GM23338 (cell line): ENCODE data around the gene HDHD3. TPM values are rescaled to one million over a fixed set of nuclear protein-coding genes. Genes with fewer than 3 reads are reported as not detected.

Source experiments
- ATAC-seq: fragments of 200-7000 bp; cut with Tn5 transposase; 3 replicates; pipeline ENCODE4 v1.9.1; 2020
- DNase-seq: peaks from one replicate; pipeline ENCODE4 v3.0.0-alpha.2; 2015; ENCODE audit warnings: low spot score
- H2AFZ ChIP-seq: fragments of 200-600 bp; sonication (generic); 2 replicates; pipeline ENCODE4 v1.8.0; 2016; ENCODE audit warnings: antibody characterized with exemption, mild to moderate bottlenecking, moderate library complexity
- H3F3A ChIP-seq: fragments of 200-600 bp; sonication (generic); replicated peaks from 2 replicates; pipeline ENCODE4 v1.8.0; 2017; ENCODE audit warnings: antibody characterized with exemption, mixed run types, low read depth
- H3K27ac ChIP-seq: fragments of 200-600 bp; sonication (generic); 2 replicates; pipeline ENCODE4 v1.6.1; 2016; ENCODE audit warnings: low read depth
- H3K27me3 ChIP-seq: fragments of 200-600 bp; sonication (generic); 2 replicates; pipeline ENCODE4 v1.8.0; 2016; ENCODE audit warnings: mild to moderate bottlenecking, mixed run types, moderate library complexity; ENCODE audit not compliant: insufficient read depth
- H3K36me3 ChIP-seq: fragments of 200-600 bp; sonication (generic); 2 replicates; pipeline ENCODE4 v1.8.0; 2016; ENCODE audit warnings: mild to moderate bottlenecking; ENCODE audit not compliant: insufficient read depth
- H3K4me1 ChIP-seq: fragments of 200-600 bp; sonication (generic); 2 replicates; pipeline ENCODE4 v1.8.0; 2016; ENCODE audit warnings: mild to moderate bottlenecking, moderate library complexity; ENCODE audit not compliant: insufficient read depth
- H3K4me2 ChIP-seq: fragments of 200-600 bp; sonication (generic); 2 replicates; pipeline ENCODE4 v1.7.1; 2017; ENCODE audit warnings: mixed run types
- H3K4me3 ChIP-seq: fragments of 200-600 bp; sonication (generic); 2 replicates; pipeline ENCODE4 v1.6.1; 2016; ENCODE audit warnings: mixed run types
- H3K79me2 ChIP-seq: fragments of 200-600 bp; sonication (generic); replicated peaks from 2 replicates; pipeline ENCODE4 v1.8.0; 2017; ENCODE audit warnings: mild to moderate bottlenecking; ENCODE audit not compliant: insufficient read depth
- H3K9me2 ChIP-seq: fragments of 200-600 bp; sonication (generic); 2 replicates; pipeline ENCODE4 v1.8.0; 2017; ENCODE audit not compliant: insufficient read depth
- H4K20me1 ChIP-seq: fragments of 200-600 bp; sonication (generic); replicated peaks from 2 replicates; pipeline ENCODE4 v1.8.0; 2017; ENCODE audit warnings: mild to moderate bottlenecking; ENCODE audit not compliant: insufficient read depth
- H3K27ac Mint-ChIP-seq: 2 replicates; pipeline ENCODE4 v1.8.0; 2020; ENCODE audit warnings: inconsistent platforms, mild to moderate bottlenecking, moderate library complexity, mixed read lengths
- H3K27me3 Mint-ChIP-seq: 3 replicates; pipeline ENCODE4 v1.8.0; 2022; ENCODE audit warnings: low read depth, mild to moderate bottlenecking, moderate library complexity, mixed read lengths, inconsistent platforms; ENCODE audit not compliant: insufficient read depth, poor library complexity
- H3K36me3 Mint-ChIP-seq: 3 replicates; pipeline ENCODE4 v1.8.0; 2021; ENCODE audit warnings: low read depth, mild to moderate bottlenecking, inconsistent platforms, moderate library complexity, mixed read lengths
- H3K4me1 Mint-ChIP-seq: 3 replicates; pipeline ENCODE4 v1.8.0; 2020; ENCODE audit warnings: mild to moderate bottlenecking, inconsistent platforms, mixed read lengths
- H3K4me3 Mint-ChIP-seq: 3 replicates; pipeline ENCODE4 v1.8.0; 2021; ENCODE audit warnings: moderate library complexity, mild to moderate bottlenecking, inconsistent platforms, mixed read lengths
- H3K9me3 Mint-ChIP-seq: 3 replicates; pipeline ENCODE4 v1.8.0; 2020; ENCODE audit warnings: moderate library complexity, mild to moderate bottlenecking, inconsistent platforms, mixed read lengths
- CREB1 ChIP-seq: fragments of 250-450 bp; sonication (Bioruptor Pico); IDR thresholded peaks from 2 replicates; pipeline ENCODE4 v1.5.0; 2020; ENCODE audit warnings: low read depth, mild to moderate bottlenecking, moderate library complexity
- EZH2 ChIP-seq: fragments of 200-600 bp; sonication (generic); IDR thresholded peaks from one replicate; pipeline ENCODE4 v1.8.0; 2017; ENCODE audit warnings: antibody characterized with exemption, mild to moderate bottlenecking, low read depth; ENCODE audit not compliant: unreplicated experiment
- EZH2phosphoT487 ChIP-seq: fragments of 200-600 bp; sonication (generic); IDR thresholded peaks from one replicate; pipeline ENCODE4 v1.8.1; 2018; ENCODE audit warnings: antibody characterized with exemption; ENCODE audit not compliant: unreplicated experiment
- JUNB ChIP-seq: IDR thresholded peaks from one replicate; pipeline ENCODE4 v1.6.1; 2016; ENCODE audit warnings: antibody characterized with exemption; ENCODE audit not compliant: unreplicated experiment
- NANOG ChIP-seq: IDR thresholded peaks from 2 replicates; pipeline ENCODE4 v1.6.1; 2016; ENCODE audit warnings: antibody characterized with exemption, borderline replicate concordance
- POLR2AphosphoS5 ChIP-seq: IDR thresholded peaks from 2 replicates; pipeline ENCODE4 v1.6.1; 2016; ENCODE audit warnings: antibody characterized with exemption, low read depth
- STAT1 ChIP-seq: IDR thresholded peaks from one replicate; pipeline ENCODE4 v1.6.1; 2016; ENCODE audit warnings: antibody characterized with exemption; ENCODE audit not compliant: unreplicated experiment
- ZNF114 ChIP-seq: fragments of 250-450 bp; sonication (Bioruptor Pico); IDR thresholded peaks from 2 replicates; pipeline ENCODE4 v1.5.0; 2020; ENCODE audit warnings: mild to moderate bottlenecking, moderate library complexity
- ZNF331 ChIP-seq: fragments of 250-450 bp; sonication (Bioruptor Pico); IDR thresholded peaks from 2 replicates; pipeline ENCODE4 v1.5.0; 2020; ENCODE audit warnings: low read depth, mild to moderate bottlenecking, moderate library complexity
- polyA plus RNA-seq: library from polyadenylated mRNA; unstranded; fragments of >200 nt; fragmentation: Nextera tagmentation; extraction: Ambion mirVana; gene quantifications from 2 replicates; pipeline ENCODE4 v1.2.1, GENCODE V29; 2016
- total RNA-seq: library from RNA; depleted of rRNA; stranded (reverse); fragments of >200 nt; shearing (Covaris generic); gene quantifications from 2 replicates; pipeline ENCODE4 v1.2.3, GENCODE V29; 2014
- TF ChIP-seq, protein P1 (sequence below), 2 experiments: fragments of 200-600 bp in 1 of 2; sonication (generic) in 1 of 2; conservative IDR thresholded peaks; 2 replicates each; pipeline versions ENCODE4 v1.5.1 to v1.6.1; 2016 to 2017; ENCODE audit warnings: antibody characterized with exemption in 2 of 2, low read depth in 2 of 2, mild to moderate bottlenecking in 2 of 2, moderate library complexity in 1 of 2
- TF ChIP-seq, protein P2 (sequence below): fragments of 250-450 bp; sonication (Bioruptor Pico); IDR thresholded peaks from 2 replicates; pipeline ENCODE4 v1.5.0; 2020; ENCODE audit warnings: mild to moderate bottlenecking, moderate library complexity

The HDHD3 gene
- total and polyA plus RNA-seq, 2 experiments from 2014 or later = 9.5 to 17.7 TPM

DNA sequence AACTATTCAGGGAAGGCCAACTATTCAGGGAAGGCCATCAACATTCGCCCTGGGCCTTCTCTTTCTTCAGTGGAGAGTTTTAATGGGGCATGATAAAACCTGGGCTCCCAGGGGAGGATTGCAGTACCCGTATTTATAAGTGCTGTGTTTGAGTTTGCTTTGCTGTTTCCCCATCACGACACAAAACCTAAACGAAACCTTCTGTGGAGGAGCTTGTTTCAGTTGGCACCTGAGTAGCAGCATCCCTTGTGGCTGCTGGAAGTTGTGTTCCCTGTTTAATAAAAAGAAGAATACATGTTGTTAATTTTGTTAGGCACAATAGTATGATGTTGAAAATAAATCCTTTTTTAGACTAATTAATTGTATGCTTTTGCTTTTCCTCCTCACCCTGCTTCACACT, 45.0 kb downstream of the HDHD3 start (continued):
- TF ChIP-seq, protein P1, sequence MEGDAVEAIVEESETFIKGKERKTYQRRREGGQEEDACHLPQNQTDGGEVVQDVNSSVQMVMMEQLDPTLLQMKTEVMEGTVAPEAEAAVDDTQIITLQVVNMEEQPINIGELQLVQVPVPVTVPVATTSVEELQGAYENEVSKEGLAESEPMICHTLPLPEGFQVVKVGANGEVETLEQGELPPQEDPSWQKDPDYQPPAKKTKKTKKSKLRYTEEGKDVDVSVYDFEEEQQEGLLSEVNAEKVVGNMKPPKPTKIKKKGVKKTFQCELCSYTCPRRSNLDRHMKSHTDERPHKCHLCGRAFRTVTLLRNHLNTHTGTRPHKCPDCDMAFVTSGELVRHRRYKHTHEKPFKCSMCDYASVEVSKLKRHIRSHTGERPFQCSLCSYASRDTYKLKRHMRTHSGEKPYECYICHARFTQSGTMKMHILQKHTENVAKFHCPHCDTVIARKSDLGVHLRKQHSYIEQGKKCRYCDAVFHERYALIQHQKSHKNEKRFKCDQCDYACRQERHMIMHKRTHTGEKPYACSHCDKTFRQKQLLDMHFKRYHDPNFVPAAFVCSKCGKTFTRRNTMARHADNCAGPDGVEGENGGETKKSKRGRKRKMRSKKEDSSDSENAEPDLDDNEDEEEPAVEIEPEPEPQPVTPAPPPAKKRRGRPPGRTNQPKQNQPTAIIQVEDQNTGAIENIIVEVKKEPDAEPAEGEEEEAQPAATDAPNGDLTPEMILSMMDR (conservative IDR thresholded peaks at IDR 0.05; ENCODE audit: low read depth in 2 of 2) = no peak
- no peak for TF ChIP-seq NANOG
- no peak for TF ChIP-seq EZH2phosphoT487
- TF ChIP-seq POLR2AphosphoS5 = no peak
- no peak for TF ChIP-seq EZH2
- no peak for TF ChIP-seq STAT1

DNA sequence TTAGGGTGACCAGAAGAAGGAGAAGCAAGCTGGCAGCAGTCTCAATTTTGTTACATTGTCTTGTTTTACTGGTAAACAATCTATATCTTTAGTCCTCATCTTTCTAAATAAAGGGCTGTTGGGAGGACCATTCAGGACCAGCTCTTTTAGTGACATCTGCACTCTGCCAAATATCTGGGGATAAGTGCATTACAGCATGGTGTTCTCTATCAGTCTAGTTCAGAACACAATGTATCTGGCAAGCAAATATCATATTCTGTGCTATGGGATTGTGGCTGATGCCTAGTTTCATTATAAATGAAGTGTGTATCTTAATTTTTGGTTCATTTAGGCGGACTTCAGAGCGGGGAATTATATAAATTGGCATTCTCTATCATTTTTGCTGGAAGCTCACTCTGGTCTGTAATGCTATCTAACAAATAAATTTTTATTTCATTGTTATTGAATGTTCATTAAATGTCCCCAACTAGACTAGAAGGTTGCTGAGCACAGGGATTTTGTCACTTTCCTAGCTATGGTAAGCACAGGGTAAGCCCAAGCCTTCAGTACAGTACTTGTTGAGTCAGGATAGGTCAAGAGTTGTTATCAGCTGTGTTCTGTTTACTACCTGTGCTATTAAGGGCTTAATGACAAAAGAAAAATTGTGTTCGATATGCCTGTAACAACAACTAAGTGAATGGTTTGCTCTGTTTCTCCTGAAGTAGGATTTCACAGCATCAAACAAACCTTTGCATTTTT, 48.6 kb downstream of the HDHD3 start:
- no peak overlapping the region for H3K4me2 ChIP-seq
- TF ChIP-seq, protein P2, sequence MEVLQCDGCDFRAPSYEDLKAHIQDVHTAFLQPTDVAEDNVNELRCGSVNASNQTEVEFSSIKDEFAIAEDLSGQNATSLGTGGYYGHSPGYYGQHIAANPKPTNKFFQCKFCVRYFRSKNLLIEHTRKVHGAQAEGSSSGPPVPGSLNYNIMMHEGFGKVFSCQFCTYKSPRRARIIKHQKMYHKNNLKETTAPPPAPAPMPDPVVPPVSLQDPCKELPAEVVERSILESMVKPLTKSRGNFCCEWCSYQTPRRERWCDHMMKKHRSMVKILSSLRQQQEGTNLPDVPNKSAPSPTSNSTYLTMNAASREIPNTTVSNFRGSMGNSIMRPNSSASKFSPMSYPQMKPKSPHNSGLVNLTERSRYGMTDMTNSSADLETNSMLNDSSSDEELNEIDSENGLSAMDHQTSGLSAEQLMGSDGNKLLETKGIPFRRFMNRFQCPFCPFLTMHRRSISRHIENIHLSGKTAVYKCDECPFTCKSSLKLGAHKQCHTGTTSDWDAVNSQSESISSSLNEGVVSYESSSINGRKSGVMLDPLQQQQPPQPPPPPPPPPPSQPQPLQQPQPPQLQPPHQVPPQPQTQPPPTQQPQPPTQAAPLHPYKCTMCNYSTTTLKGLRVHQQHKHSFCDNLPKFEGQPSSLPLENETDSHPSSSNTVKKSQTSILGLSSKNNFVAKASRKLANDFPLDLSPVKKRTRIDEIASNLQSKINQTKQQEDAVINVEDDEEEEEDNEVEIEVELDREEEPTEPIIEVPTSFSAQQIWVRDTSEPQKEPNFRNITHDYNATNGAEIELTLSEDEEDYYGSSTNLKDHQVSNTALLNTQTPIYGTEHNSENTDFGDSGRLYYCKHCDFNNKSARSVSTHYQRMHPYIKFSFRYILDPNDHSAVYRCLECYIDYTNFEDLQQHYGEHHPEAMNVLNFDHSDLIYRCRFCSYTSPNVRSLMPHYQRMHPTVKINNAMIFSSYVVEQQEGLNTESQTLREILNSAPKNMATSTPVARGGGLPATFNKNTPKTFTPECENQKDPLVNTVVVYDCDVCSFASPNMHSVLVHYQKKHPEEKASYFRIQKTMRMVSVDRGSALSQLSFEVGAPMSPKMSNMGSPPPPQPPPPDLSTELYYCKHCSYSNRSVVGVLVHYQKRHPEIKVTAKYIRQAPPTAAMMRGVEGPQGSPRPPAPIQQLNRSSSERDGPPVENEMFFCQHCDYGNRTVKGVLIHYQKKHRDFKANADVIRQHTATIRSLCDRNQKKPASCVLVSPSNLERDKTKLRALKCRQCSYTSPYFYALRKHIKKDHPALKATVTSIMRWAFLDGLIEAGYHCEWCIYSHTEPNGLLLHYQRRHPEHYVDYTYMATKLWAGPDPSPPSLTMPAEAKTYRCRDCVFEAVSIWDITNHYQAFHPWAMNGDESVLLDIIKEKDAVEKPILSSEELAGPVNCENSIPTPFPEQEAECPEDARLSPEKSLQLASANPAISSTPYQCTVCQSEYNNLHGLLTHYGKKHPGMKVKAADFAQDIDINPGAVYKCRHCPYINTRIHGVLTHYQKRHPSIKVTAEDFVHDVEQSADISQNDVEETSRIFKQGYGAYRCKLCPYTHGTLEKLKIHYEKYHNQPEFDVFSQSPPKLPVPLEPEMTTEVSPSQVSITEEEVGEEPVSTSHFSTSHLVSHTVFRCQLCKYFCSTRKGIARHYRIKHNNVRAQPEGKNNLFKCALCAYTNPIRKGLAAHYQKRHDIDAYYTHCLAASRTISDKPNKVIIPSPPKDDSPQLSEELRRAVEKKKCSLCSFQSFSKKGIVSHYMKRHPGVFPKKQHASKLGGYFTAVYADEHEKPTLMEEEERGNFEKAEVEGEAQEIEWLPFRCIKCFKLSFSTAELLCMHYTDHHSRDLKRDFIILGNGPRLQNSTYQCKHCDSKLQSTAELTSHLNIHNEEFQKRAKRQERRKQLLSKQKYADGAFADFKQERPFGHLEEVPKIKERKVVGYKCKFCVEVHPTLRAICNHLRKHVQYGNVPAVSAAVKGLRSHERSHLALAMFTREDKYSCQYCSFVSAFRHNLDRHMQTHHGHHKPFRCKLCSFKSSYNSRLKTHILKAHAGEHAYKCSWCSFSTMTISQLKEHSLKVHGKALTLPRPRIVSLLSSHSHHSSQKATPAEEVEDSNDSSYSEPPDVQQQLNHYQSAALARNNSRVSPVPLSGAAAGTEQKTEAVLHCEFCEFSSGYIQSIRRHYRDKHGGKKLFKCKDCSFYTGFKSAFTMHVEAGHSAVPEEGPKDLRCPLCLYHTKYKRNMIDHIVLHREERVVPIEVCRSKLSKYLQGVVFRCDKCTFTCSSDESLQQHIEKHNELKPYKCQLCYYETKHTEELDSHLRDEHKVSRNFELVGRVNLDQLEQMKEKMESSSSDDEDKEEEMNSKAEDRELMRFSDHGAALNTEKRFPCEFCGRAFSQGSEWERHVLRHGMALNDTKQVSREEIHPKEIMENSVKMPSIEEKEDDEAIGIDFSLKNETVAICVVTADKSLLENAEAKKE (CRISPR knock-in tag) = no peak
- TF ChIP-seq ZNF114 (CRISPR knock-in tag) = no peak
- TF ChIP-seq EZH2 = no peak
- no peak for TF ChIP-seq ZNF331 (CRISPR knock-in tag)
- no peak for TF ChIP-seq JUNB
- TF ChIP-seq CREB1 (CRISPR knock-in tag) = no peak
- TF ChIP-seq NANOG = no peak
- TF ChIP-seq POLR2AphosphoS5 = no peak
- no peak for TF ChIP-seq STAT1
- no peak overlapping the region for H3K4me3 ChIP-seq
- no peak overlapping the region for H3K27ac ChIP-seq
- no peaks in the 10 kb centered on the region for H3K36me3 ChIP-seq
- DNase-seq (no peak), ATAC-seq (no peak)
- no peaks in the 10 kb centered on the region for H4K20me1 ChIP-seq
- H3K9me3 Mint-ChIP-seq = no peaks in the 10 kb centered on the region
- H3K36me3 Mint-ChIP-seq = no peaks in the 10 kb centered on the region
- no peaks in the 10 kb centered on the region for H3F3A ChIP-seq
- no peaks in the 10 kb centered on the region for H3K27me3 ChIP-seq
- H3K4me1 Mint-ChIP-seq = peaks cover 3% of the 10 kb centered on the region; the same call in 2 of the 3 replicates
- H3K79me2 ChIP-seq = no peaks in the 10 kb centered on the region
- peaks cover 3% of the 10 kb centered on the region for H3K27me3 Mint-ChIP-seq
- no peaks in the 10 kb centered on the region for H3K4me1 ChIP-seq
- H3K4me3 Mint-ChIP-seq = no peak overlapping the region
- H2AFZ ChIP-seq = no peak overlapping the region
- H3K27ac Mint-ChIP-seq = no peak overlapping the region
- H3K9me2 ChIP-seq = no peaks in the 10 kb centered on the region
